HG03095 (cell line): ENCODE data around the gene ASXL1.
"Not testable (repeated sequence)": the region's sequence is repeated elsewhere in the genome, so short reads cannot be mapped to it uniquely, and the experiment has no call there.

Experiments
- ATAC-seq: cut with Tn5 transposase; IDR thresholded peaks from one replicate; pipeline ENCODE4 v1.9.1; 2021; ENCODE audit warnings: moderate library complexity; ENCODE audit not compliant: unreplicated experiment

Gene ASXL1

GRCh38 chr20:32464401-32465091, 106.4 kb downstream of the ASXL1 start:
- no peak for ATAC-seq

- ATAC-seq: no peak
Observed at GRCh38 chr20:32465092-32465900, 107.2 kb downstream of the ASXL1 start.

GRCh38 chr20:32465901-32466675, 108.0 kb downstream of the ASXL1 start:
- not testable (repeated sequence) for ATAC-seq

GRCh38 chr20:32466739-32467505, 108.8 kb downstream of the ASXL1 start:
- ATAC-seq: no peak

GRCh38 chr20:32467506-32468312, 109.6 kb downstream of the ASXL1 start:
- ATAC-seq: no peak

- no peak for ATAC-seq
Observed at GRCh38 chr20:32468313-32468640, 110.1 kb downstream of the ASXL1 start.

GRCh38 chr20:32468860-32469259, 110.7 kb downstream of the ASXL1 start:
- no peak for ATAC-seq

GRCh38 chr20:32470025-32470861, 112.1 kb downstream of the ASXL1 start:
- no peak for ATAC-seq

- ATAC-seq: no peak
Observed at GRCh38 chr20:32470940-32471339, 112.8 kb downstream of the ASXL1 start.

- no peak for ATAC-seq
Observed at GRCh38 chr20:32472581-32473207, 114.6 kb downstream of the ASXL1 start.

GRCh38 chr20:32473231-32474008, 115.3 kb downstream of the ASXL1 start:
- ATAC-seq: no peak

- no peak for ATAC-seq
Observed at GRCh38 chr20:32474009-32474716, 116.0 kb downstream of the ASXL1 start.

- no peak for ATAC-seq
Observed at GRCh38 chr20:32474717-32474966, 116.5 kb downstream of the ASXL1 start.

- ATAC-seq: no peak
Observed at GRCh38 chr20:32474967-32475811, 117.1 kb downstream of the ASXL1 start.

GRCh38 chr20:32476684-32477593, 118.8 kb downstream of the ASXL1 start:
- no peak for ATAC-seq
